ENCODE measurements around the gene DND1.
"Not testable (repeated sequence)": the region's sequence is repeated elsewhere in the genome, so short reads cannot be mapped to it uniquely, and the experiment has no call there.

The DND1 gene

DNA sequence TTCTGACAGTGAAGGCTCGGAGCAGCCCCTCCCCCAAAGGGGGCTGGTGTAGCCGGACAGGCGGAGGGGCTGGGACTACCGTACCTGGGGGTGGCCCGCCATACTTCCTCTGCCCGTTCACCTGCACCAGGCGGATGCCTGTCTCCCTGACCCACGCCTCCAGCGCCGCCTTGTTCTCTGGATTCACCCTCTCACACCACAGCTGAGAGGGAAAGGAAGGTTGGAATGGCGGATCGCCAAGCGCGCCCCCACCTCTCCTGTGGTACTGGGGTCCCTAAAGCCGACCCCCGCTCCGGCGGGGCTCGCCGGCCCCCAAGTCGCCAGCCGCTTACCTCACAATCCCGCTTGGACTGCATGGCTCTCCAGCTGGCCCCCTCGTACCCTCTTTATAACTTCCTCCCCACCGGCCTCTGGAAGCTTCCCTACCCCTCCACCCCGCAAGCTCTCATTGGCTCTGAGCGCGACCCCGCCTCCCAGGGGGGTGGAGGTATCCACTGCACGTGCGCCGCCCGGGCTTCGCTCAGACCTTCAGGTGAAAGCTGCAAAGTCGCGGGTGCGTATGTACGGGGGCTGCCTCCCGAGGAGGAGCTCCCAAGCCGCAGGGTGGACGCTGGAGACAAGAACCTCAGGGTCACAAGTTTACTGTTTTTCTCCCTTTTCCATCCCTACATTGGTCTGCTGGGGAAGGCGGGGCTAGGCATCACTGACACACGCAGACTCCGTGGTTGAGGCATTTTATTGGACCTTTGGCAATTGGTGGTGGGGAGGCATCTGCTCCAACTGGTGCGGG is at the start of gene DND1:
DND1 (minus strand) TSS at position 390 of the 790 bp plus-strand sequence; CDS start at position 356, 34 bp downstream.
- in situ Hi-C loops (cut with MboI; ENCODE audit: low sequenced_read_pairs), result no loop called here

DNA sequence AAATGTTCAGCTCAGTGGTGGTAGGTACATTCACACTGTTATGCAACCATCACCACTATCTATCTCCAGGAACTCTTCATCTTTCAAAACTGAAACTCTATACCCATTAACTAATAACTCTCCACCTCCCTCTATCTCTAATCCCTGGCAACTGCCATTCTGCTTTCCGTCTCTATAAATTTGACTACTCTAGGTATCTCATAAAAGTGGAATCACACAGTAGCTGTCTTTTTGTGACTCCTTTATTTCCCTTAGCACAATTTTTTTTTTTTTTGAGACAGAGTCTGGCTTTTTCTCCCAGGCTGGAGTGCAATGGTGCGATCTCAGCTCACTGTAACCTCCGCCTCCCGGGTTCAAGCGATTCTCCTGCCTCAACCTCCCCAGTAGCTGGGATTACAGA is 48.0 kb upstream of the DND1 start:
- in situ Hi-C loops (cut with MboI; ENCODE audit: low sequenced_read_pairs), result not testable (repeated sequence)

DNA sequence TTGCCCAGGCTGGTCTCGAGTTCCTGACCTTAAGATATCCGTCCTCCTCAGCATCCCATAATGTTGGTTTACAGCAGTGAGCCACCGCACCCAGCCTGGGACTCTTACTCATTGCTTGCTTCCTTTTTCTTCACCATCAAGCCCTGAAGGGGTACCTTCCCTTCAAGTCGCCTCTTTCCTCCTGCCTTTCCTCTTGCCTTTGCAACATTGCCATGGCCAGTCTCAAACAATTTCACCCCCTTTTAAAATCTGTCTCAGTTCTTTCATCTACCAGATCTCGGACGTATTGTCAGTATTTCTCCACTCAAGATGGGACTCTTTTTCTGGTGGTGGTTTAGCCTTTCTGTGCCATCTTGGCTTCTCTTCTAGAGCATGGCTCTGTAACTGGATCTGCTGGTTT is 47.4 kb upstream of the DND1 start:
- in situ Hi-C loops (cut with MboI; ENCODE audit: low sequenced_read_pairs), result not testable (repeated sequence)

DNA sequence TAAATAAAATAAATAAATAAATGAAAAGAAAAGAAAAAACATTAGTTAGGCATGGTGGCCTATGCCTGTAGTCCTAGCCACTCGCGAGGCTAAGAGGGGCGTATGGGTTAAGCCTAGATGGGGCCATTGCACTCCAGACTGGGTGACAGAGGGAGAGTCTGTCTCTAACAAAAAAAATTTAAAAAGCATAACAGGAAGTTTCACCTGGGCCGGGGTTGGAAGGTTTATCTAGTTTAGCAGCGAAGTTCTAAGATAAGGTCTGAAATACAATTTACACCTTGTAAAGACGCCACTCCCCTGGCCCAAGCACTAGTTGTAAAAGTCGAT is 44.9 kb upstream of the DND1 start:
- in situ Hi-C loops (cut with MboI; ENCODE audit: low sequenced_read_pairs), result loop anchor here (10.0 kb wide), 1 partner anchor 473 kb away; no protein-coding TSS in a partner anchor

DNA sequence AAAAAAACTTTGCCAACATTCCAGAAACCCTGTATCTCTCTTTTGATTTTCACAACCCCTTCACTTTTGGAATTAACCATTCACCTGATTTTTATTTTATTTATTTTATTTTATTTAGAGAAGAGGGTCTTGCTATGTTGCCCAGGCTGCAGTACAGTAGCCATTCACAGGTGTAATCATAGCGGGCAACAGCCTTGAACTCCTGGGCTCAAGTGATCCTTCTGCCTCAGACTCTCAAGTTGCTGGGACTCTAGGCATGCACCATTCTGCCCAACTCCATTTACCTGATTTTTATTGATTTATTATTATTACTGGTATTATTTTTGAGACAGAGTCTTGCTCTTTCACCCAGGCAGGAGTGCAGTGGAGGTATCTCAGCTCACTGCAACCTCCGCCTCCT is 42.9 kb upstream of the DND1 start:
- in situ Hi-C loops (cut with MboI; ENCODE audit: low sequenced_read_pairs), result loop anchor here (10.0 kb wide), 1 partner anchor 471 kb away; no protein-coding TSS in a partner anchor

DNA sequence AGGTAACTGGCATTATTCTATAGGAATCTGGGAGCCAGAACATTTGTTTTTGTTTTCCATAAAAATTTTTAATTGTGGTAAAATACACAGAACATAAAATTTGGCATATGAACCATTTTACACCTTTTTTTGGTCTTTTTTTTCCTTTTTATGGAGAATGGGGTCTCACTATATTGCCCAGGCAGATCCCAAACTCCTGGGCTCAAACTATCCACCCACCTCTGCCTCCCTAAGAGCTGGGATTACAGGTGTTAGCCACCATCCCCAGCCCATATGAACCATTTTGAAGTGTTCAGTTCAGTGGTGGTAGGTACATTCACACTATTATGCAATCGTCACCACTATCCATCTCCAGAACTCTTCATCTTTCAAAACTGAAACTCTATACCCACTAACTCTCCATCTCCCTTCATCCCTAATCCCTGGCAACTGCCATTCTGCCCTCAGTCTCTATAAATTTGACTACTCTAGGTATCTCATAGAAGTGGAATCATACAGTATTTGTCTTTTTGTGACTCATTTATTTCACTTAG is 40.3 kb upstream of the DND1 start:
- in situ Hi-C loops (cut with MboI; ENCODE audit: low sequenced_read_pairs), result loop anchor here (5.0 to 10.0 kb wide), 2 partner anchors 346 to 469 kb away; no protein-coding TSS in a partner anchor

DNA sequence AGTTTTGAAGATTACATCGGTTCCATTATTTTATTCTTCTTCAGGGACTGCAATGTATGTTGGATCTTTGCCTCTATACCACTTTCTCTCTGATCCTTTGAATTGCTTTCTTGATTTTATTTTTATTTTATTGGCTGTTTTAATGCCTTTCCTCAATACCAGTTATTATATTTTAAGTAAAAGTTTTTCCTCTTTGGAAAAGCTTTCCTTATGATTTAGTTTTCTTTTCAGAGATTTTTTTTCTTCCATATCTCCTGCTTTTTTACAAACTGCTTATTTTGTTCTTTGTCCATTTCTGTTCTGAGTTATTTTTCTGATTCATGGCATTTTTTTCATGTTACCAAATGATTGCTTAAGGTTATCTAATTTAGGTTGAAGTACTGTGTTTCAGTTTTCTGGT is 38.4 kb upstream of the DND1 start:
- in situ Hi-C loops (cut with MboI; ENCODE audit: low sequenced_read_pairs), result loop anchor here (5.0 to 10.0 kb wide), 2 partner anchors 344 to 467 kb away; no protein-coding TSS in a partner anchor

DNA sequence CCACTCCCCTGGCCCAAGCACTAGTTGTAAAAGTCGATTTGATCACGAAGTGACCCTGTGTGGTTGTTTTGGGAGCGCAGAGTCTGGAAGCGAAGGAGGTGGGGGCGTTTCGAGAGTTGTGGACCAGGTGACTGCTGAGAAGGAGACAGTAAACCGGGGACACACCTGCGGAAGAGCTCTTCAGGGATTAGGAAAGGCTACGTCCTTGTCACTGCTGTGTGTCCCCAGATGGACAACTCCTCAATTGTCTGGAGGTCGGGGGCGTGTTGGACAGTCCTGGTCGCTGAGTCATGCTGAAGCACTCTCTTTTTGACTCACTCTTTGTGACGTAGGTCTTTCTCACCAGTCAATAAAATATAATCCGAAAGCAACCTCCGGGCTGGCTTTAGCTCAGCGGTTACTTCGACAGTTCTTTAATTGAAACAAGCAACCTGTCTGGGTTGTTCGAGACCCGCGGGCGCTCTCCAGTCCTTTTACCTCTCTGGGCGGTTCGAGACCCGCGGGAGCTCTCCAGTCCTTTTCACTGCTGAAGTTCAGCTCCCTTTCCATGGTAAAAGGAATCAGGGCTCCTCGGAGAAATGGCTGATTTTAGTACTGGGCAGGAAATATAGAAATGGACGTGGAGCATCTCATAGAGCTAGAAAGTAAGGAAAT is 37.6 kb upstream of the DND1 start:
- in situ Hi-C loops (cut with MboI; ENCODE audit: low sequenced_read_pairs), result loop anchor here (5.0 to 10.0 kb wide), 2 partner anchors 344 to 466 kb away; no protein-coding TSS in a partner anchor

DNA sequence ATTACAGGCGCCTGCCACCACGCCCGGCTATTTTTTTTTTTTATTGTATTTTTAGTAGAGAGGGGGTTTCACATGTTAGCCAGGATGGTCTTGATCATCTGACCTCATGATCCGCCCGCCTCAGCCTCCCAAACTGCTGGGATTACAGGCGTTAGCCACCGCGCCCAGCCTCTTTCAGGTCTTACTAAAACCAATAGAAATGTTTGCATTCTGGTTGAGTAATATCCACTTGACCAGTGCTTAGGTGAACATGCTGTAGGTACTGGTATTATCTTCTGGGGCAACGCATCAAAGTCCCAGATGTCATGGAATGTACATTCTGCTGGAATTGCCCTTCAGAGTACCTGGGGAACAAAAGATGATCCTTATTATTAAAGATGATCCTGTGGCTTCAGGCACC is 35.4 kb upstream of the DND1 start:
- in situ Hi-C loops (cut with MboI; ENCODE audit: low sequenced_read_pairs), result loop anchor here (10.0 kb wide), 1 partner anchor 144 kb away; the partner anchor contains the start of genes APBB3 and SLC35A4

DNA sequence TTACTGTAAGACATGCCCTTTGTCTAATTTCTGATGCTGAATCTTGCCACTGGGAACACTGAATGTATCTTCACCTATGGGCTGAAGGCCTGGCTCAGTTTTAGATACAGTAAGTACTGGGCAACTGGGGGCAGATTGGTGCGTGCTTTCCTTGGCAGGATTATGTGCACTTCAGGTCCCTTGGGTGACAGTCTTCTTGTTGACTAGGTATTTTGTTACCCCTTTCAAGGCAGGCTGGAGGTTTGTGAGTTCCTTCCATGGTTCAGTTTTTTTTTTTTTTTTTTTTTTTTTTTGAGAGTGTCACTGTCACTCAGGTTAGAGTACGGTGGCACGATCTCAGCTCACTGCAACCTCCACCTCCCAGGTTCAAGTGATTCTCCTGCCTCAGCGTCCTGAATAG is 34.4 kb upstream of the DND1 start:
- in situ Hi-C loops (cut with MboI; ENCODE audit: low sequenced_read_pairs), result loop anchor here (10.0 kb wide), 1 partner anchor 143 kb away; the partner anchor contains the start of genes APBB3 and SLC35A4

DNA sequence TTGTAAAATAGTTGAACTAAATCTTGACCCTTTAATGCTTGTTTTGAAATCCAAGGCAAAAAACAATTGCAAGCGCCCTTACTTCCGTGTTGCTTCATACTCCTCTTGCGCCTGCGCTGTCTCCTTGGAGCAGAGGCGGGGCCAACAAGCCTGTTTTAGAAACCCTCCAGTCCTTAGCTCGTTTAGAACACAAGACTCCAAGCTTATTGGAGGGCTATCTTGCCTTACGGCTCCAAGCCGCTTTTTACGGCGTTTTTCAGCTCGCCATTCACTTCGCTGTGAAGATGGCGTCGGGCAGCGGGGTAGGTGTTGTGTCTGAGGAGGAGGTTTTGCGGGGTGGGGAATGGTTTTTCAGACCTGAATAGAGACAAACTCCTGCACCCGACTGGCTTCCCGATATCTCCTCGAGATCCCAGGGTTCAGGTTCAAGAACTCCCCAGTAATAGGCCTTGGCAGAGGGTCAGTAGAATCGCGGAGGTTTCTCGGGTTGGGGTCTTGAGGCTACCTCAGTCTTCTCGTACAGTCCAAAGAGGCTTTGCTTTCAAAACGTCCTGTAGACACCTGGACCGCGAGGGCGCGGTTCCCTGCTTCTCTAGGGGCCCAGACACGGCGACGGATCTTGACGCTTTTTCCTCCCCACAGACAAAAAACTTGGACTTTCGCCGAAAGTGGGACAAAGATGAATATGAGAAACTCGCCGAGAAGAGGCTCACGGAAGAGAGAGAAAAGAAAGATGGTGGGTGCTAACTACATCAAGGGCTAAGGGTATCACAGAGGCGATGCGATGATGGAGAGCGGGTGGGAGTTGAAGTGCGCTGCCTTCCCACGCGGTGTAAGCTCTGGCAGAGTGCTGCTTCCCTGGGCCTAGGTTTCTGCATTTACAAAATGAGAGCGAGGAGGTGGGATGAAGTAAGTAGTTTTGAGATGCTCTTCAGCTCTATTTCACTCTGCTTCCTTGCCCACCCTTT is 27.1 kb upstream of the DND1 start, which contains the start of gene ZMAT2:
ZMAT2 (plus strand) TSS at position 271 of the 968 bp plus-strand sequence; CDS start at position 285, 14 bp downstream.
- in situ Hi-C loops (cut with MboI; ENCODE audit: low sequenced_read_pairs), result loop anchor here (10.0 kb wide), 1 partner anchor 136 kb away; the partner anchor contains the start of genes APBB3 and SLC35A4

DNA sequence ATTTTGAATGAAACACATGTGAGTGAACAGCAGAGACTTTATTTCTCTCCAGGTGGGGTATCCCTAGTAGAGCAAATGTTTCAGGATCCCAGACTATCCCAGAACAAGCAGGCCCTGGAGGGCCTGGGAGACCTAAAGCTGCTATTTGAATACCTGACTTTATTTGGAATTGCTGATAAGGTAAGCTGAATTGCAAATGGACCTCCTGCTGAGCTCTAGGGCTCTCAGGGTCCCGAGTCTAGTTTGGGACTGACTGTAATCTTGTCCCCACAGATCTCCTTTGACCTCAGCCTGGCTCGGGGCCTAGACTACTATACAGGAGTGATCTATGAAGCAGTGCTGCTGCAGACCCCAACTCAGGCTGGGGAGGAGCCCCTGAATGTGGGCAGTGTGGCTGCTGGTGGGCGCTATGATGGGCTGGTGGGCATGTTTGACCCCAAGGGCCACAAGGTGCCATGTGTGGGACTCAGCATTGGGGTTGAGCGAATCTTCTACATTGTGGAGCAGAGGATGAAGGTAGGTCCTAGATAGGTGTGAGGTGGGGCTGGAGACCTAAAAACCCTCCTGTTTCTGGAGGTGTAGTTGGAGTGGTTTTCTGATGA is 23.6 kb upstream of the DND1 start:
- in situ Hi-C loops (cut with MboI; ENCODE audit: low sequenced_read_pairs), result loop anchor here (25.0 kb wide), 1 partner anchor 915 kb away; the partner anchor contains the start of gene DIAPH1

DNA sequence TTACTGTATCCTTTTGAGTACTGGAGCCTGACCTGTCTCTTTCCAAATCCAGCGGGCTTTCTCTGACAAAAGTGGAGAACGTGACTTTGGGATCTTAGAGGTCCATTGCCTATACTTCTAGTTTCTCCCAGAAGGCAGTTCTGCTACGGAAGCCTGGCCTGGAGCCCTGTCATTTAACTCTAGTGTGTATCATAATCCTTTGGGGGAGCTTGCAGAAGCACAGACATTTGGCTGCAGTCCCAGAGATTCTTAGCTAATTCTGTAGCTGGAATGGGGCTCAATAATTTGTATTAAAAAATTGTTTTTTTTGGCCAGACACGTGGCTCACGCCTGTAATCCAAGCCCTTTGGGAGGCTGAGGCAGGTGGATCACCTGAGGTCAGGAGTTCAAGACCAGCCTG is 20.9 kb upstream of the DND1 start:
- in situ Hi-C loops (cut with MboI; ENCODE audit: low sequenced_read_pairs), result loop anchor here (25.0 kb wide), 1 partner anchor 918 kb away; the partner anchor contains the start of gene DIAPH1

DNA sequence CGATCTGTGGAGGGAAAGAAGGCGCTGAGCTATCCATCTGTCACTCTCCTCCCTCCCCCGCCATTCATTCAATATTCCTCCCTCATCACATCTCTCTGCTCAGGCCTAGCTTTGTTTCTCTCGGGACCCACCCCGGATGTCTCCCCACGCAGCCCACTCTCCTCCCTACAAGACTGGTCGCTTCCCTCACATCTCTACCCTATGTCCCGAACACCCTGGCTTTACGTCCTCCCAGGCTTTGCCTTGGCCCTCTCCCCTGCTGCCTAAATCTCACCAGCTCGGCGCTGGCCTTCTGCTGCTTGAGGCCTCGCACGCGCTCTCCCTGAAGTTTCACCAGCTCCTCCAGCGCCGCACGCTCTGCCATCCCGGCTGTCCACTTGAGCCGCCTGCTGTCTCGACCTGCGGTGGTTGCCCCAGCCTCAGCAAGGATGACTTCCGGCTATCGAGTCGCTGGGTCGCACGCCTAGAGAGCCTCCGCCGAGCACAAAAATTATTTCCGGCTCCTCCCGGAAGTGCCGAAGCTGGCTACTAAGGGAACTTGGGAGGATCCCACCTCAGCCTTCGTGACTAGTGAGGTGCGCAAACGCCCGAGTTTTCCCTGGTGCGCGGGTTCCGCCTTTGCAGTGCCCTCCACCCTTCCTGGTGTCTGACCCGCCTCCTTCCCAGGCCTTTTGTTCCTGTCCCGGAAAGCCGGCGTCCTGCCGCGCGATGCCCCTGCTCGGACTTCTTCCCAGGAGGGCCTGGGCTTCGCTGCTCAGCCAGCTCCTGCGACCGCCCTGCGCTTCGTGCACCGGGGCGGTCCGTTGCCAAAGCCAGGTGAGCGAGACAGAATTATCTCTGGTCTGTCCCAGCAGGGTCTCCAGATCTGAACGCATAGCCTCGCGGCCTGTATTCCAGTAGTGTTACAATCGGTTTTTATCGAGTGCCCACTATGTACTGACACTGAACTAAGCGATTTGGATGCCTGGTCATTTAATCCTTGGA is 17.9 kb upstream of the DND1 start, which contains the start of the genes HARS1 and HARS2:
HARS1 (minus strand) TSS at position 430 of the 984 bp plus-strand sequence; CDS start at position 364, 66 bp downstream.
HARS2 (plus strand) TSS at position 515 of the 984 bp plus-strand sequence; CDS start at position 709, 194 bp downstream.
- in situ Hi-C loops (cut with MboI; ENCODE audit: low sequenced_read_pairs), result loop anchor here (25.0 kb wide), 1 partner anchor 921 kb away; the partner anchor contains the start of gene DIAPH1

DNA sequence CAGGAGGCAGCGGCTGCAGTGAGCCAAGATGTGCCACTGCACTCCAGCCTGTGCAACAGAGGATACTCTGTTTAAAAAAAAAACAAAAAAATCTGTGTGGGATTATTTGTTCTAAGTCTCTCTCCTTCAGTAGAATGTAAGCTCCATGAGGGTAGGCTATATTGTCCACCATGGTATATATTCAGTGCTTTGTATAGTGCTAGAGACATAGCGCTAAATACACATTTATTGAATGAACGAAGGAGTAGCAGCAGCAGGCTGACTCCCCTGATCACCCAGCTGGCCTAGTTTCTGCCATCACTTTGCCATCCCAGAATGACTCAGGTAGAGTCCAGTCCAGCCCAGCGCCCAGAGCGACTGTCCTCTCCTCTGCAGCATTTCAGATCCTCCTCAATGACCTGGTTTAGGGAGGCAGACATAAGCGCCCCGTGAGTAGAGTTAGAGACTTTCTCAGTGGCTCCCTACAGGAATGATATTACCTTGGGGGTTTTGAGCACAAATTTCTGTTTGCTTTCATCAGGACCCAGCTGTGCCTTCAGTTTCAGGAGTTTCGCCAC is 17.1 kb upstream of the DND1 start:
- in situ Hi-C loops (cut with MboI; ENCODE audit: low sequenced_read_pairs), result loop anchor here (25.0 kb wide), 1 partner anchor 922 kb away; the partner anchor contains the start of gene DIAPH1

DNA sequence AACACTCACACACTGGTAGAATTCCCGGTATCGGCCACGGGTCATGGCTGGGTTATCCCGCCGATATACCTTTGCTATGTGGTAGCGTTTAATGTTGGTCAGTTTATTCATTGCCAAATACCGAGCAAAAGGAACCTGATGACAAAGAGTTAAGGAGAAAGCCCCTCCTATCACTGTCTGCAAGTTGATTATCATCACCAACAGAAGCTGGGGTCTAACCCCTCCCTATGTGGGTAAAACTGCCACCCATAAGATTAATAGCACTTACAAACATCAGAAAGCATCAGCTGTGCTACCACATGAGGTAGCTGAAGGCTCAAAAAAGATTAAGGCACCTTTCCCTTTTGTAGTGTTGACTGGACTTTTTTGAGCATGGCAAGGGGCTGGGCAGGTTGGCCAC is 5.6 kb upstream of the DND1 start:
- in situ Hi-C loops (cut with MboI; ENCODE audit: low sequenced_read_pairs), result loop anchor here (25.0 kb wide), 1 partner anchor 933 kb away; the partner anchor contains the start of gene DIAPH1

DNA sequence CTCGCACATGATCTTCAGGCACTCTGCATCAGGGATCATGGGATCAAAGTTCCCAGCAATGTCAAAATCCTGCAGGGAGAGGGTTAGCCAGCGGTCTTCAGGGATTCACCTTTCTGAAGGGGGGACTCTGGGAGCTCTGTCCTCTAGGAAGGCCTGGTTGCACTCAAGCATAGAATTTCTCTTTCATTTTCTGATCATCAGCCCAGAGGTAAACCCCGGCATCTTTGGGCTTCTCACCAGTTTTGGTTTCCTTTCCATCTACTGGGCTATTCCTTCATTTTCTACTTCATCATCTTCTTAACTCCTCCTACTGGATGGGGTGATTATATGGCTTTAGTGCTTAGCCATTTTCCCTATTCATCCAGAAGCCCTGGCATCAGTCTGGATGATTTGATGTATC is 4.6 kb upstream of the DND1 start:
- in situ Hi-C loops (cut with MboI; ENCODE audit: low sequenced_read_pairs), result loop anchor here (25.0 kb wide), 1 partner anchor 934 kb away; the partner anchor contains the start of gene DIAPH1
